ENCODE results near the gene PWWP2A.

Gene PWWP2A

DNA sequence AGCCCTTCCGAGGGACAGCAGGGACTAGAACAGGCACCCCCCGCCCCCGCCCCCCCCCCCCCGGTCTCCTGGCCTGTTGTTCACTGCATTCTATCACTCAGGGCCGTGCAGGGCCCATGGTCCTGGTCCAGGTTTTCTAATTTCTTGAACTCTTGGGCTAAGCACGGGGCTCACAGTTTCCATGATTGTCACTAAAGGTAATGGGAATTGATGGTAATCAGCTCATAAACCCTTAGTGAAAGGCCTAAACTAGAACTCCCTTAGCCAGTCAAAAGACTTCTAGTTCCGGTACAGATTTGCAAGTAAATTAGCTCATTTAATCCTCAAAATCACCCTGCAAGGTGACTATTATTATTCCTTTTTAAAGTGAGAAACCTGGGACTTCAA is 14.7 kb upstream of the PWWP2A start:
- no peak for DNase-seq (ENCODE audit: low read depth in 2 of 2, low spot score in 1 of 2)

DNA sequence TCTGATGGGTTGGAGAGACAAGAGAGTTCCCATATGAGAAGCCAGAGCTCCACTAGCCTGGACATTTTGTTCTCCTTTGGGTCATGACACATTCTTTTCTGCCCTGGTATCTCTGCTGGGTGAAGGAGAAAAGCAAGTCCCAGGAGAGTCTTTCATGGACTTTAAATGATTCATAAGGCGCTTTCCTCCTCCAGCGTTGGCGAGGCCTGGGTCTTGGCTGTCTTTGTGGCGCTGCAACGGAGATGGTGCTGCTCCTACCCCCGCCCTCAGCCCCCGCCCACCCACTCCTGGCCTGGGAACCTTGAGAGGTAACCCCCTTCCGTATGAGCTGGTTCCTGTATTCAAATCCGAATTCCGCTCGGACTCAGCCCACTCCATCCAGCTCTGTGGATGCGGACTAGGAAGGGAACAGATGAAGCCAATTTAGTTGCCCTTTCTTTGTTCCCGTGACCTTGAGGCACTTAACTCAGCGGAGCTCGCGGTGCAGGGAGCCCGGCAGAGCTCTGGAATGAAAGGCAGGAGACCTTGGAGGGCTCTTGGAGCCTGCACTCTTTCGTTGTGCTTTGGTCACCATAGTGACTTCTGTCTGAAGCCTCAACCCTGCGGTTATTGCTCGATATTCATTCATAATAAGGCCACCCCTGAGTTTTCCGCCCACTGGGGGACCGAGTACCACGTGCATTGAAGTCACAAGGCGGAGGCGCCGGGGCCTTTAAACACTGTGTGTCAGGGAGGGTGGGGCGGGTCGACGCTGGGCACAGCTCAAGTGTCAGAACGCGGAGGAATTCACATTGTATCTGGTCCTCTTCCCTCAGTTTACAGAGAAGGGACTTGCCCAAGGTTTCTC is 14.0 kb upstream of the PWWP2A start:
- no peak for DNase-seq (ENCODE audit: low read depth in 2 of 2, low spot score in 1 of 2)

DNA sequence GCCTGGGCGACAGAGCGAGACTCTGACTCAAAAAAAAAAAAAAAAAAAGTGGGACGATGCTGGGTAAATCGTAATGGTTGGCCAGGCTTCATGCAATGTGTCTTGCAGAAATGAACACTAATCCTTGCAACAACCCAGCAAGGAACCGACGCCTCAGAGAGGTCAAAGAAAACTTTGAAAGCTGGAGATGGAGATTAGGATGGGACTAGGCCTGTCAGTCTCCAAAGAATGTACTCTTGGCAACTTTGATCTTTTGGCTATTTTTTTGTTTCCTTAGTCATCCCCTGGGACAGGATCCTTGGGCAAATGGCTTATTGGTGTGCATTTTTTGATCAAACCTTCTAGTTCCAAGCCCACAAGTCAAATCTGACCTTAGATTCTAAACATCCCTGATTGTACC is 10.6 kb upstream of the PWWP2A start:
- no peak for DNase-seq (ENCODE audit: low read depth in 2 of 2, low spot score in 1 of 2)

DNA sequence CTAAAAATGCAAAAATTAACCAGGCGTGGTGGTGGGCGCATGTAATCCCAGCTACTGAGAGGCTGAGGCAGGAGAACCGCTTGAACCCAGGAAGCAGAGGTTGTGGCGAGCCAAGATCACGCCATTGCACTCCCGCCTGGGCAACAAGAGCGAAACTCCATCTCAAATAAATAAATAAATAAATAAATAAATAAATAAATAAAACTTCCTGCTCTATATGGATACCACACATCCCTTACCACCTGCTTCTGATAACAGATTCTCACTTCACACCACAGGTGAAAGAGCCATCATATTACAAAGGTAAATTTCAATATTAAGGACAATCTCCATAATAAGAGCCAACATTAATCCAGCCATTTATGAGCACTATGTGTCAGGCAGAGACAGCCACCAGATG is 9.4 kb upstream of the PWWP2A start:
- no peak for DNase-seq (ENCODE audit: low read depth in 2 of 2, low spot score in 1 of 2)

DNA sequence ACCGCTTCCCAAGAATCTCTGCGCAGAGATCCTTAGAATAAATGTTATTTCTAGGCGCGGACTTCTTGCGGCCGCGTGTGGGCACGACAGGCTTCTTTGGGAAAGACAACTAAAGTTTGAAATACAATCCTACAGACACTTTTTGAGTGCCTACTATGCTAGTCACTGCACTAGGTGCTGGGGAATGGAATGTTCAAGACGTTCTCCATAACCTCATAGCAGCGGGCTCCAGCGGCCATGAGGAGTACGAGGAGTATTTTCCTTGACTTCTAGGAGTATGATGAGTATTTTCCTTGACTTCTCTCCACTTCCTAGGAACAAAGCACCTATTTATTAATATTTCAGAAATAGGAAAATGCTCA is 636 bp upstream of the PWWP2A start:
- DNase-seq (ENCODE audit: low read depth in 2 of 2, low spot score in 1 of 2): no peak

DNA sequence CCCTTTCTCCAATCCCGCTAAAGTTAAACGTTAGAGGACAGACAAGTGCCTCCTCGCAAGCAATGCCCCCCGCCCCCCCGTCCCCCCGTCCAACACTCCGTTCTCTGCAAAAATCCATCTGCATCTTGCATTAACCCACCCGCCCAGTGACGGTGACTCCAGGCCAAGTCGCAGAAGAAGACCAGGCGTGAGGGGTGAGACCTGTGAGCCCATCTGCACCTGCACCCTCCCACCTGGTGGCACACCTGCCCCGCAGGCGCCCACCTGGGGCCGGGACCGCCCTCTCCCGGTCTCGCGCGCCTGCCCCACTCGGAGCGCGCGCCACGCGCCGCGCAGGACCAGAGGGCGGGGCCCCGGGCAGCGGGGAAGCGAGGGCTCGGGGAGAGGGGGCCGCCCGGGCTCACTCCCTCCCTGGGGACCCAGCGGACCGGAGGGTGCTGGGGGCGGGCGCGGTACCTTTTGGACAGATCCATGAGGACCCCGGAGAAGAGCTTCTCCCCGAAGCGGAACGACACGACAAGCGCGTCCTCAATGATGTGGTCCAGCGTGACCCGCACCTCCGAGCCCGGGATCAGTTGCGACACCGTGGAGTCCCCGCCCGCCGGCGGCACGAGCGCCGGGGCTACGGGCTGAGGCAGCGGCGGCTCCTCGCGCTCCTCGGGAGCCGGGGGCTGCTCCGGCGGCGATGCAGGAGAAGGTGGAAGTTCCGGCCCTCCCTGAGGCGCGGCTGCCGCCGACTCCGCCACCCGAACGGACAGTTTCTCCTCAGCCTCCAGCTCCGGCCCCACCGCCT is 705 bp downstream of the PWWP2A start:
- DNase-seq (ENCODE audit: low read depth in 2 of 2, low spot score in 1 of 2): peak; percentile 7 to 26

DNA sequence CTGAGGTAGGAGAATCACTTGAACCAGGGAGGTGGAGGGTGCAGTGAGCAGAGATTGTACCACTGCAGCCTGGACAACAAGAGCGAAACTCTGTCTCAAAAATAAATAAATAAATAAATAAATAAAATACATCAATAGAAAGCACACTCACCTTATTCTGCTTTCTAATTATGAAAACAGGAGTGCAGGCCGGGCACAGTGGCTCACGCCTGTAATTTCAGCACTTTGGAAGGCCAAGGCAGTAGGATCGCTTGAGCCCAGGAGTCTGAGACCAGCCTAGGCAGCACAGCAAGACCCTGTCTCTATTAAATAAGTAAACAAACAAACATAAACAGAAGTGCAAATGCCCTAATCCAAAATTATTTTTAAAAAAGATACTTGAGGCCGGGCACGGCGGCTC is 2.3 kb downstream of the PWWP2A start:
- DNase-seq (ENCODE audit: low read depth in 2 of 2, low spot score in 1 of 2): no peak

DNA sequence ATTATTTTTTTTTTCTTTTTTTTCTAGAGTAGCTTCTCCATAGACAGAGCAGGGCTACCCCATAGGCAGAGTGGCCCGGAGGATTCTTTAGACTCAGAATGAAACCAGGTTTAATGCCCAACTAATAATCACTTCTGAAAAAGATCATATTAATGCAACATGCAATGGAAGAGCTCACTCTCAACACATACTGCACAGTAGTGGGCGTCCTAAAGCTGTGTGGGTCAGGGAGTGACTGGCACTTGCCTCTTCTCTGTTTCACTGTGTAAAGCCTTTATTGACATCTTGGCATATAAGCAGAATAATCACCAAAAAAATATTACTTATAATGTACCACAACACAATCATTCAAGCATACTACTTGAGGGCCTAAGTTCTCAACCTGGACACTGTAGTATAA is 11.1 kb downstream of the PWWP2A start:
- no peak for DNase-seq (ENCODE audit: low read depth in 2 of 2, low spot score in 1 of 2)

DNA sequence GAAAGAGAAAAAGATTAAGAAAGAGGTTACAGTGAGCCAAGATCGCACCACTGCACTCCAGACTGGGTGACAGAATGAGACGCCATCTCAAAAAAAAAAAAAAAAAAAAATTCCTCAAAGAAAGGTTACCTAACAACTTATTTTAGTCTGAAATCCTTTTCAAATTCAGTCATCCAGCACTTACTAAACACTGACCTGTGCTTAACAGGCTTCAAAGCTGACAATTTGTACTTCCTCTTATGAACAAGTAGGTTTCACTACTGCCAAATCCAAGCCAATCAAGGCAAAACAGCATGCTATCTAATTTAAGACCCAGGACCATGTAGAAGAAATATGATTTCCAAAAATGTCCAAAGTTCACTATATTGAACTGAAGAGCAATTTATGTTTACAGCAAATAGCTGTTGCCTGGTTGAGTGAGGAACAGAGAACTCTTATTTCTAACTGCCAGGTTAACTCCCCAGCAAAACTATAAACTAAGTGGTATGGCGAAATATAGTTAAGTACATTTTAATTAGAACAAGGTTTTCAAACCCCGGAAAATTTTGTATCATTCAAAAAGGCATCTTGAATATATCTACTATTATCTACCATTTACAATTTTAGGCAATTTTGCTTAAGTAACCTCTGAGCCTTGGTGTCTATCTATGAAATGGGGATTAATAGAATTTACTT is 13.4 kb downstream of the PWWP2A start:
- DNase-seq (ENCODE audit: low read depth in 2 of 2, low spot score in 1 of 2): no peak

DNA sequence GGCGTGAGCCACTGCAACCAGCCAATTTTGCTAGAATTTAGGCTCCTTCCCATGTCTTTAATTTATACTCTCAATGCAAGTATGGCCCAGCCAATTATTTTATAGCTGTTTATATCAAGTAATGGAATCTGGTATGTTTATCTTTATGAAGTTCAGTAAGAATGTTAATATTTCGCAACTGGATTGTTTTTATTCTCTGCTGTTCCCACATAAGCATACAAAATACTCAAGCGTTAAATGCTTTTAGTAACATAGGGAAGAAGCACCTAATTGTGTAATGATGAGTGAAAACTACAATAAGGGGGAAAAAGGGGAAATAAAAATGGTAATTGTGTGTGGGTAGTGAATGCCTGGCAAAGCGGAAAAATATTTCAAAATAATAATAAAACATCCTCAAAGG is 21.3 kb downstream of the PWWP2A start:
- DNase-seq (ENCODE audit: low read depth in 2 of 2, low spot score in 1 of 2): no peak

DNA sequence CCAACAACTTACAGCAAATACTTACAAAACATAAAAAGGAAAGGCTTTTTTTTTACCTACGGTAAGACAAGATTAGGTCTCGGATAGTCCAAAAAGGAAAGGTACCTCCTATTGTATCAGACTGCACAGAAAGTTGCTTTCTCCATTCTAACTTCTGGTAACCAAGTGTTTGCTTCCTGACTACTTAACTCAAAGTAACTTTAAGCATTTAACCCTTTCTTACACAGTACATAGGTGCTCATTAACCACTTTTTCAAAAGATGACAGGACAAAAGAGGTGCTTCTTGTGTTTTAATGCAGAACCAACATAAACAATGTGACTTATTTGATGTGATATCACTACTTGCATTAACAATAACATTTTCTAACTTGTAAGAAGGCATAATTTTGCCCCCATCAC is 23.1 kb downstream of the PWWP2A start:
- no peak for DNase-seq (ENCODE audit: low read depth in 2 of 2, low spot score in 1 of 2)

DNA sequence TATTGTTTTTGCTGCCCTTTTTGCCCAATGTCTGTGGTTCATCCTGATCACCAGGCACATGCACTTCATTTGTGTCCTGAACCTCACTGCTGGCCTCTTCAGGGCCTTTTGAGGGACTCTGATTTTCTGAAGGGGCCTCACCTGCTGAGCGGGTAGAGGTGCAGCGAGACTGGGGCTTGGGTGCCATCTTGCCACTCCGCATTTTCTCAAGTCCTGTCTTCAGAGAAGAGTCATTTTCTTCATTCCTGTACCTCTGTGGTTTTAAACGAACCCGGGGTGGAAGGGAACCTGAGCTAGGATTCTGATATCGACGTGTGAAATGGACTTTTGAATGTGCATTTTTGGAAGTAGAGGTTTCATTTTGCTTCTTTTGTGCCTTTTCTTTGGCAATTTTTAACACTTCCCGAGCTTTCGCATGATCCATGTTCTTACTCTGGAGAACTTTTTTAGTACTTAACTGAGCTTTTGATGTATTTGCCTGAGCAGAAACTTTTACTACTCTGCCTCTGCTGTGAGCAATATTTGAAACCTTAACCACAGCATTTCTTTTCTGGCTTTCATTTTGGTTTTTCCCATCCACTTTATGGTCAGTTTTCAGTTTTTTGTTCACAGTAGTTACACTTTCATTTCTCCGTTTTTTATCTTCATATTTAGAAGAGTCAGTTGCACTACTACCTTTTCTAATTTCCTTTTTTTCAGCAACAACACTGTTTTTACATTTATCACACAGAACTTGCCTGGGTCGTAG is 26.1 kb downstream of the PWWP2A start:
- no peak for DNase-seq (ENCODE audit: low read depth in 2 of 2, low spot score in 1 of 2)

DNA sequence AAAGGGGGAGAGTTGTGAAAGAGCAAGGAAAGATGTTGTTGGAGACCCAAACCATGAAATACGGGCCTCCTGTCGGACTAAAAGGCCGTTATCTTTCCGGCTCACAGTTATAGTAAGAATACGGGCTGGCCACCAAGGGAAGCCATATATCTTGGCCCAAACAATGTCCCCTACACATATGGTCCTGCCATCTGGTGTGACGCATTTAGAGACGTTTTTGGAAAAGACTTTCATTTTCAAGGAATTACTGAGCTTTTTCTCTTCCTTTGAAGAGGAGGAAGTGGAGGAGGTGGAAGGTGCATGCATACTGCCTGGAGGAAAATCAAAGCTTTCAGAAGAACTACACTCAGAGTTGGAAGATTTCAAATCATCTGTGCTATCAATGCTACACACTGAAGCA is 26.7 kb downstream of the PWWP2A start:
- no peak for DNase-seq (ENCODE audit: low read depth in 2 of 2, low spot score in 1 of 2)

DNA sequence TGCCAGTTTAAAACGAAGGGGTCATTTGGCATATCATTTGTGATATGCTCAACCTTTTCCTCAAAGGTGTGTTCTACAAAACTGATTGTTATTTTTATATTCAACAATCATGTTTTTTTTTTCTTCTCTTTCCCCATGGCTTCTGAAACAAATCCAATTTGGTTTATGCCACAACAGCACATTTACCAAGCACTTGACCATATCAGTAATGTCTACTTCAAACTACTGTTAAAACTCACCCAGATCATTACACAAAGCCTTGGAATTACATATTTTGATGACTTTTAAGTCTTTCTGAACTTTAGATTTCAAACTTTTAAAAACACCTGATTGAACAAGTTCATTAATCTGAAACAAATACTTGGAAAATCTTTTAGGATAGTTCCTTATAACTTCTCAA is 29.2 kb downstream of the PWWP2A start:
- no peak for DNase-seq (ENCODE audit: low read depth in 2 of 2, low spot score in 1 of 2)

DNA sequence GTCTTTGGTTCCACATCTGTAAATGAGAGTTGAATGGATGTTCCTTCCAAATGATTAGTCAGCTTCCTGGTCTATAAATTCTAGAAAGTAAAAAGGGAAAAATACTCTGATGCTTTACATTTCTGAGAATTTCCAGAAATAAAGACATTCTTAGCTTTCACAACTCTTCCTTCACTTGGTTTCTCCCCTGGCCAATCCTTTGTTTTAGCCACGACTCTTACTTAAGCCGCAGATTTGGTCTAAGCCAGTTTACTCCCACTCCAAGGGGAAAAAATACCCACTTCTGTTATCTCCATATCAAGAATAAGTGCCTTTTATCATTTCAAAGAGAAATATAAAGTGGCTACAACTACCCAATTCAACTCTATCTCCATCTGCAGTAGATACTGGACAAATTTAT is 29.7 kb downstream of the PWWP2A start:
- no peak for DNase-seq (ENCODE audit: low read depth in 2 of 2, low spot score in 1 of 2)

DNA sequence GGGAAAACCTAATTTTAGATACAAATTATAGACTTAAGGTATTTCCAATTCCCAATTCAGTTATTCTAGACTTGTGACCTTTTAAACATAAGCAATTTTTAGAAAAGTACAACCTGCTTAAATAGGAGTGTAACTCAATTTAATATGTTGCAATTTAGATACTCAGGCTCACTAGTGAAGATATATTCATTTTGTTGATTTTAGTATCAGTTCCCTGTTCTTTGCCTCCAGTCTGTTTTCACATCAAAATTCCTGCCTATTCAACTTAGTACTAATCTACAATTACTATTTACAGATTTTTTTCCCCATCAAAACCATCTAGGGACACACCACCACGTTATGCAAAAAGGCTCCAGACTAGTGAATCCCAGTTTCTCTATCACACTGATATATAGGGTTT is 30.4 kb downstream of the PWWP2A start:
- no peak for DNase-seq (ENCODE audit: low read depth in 2 of 2, low spot score in 1 of 2)

DNA sequence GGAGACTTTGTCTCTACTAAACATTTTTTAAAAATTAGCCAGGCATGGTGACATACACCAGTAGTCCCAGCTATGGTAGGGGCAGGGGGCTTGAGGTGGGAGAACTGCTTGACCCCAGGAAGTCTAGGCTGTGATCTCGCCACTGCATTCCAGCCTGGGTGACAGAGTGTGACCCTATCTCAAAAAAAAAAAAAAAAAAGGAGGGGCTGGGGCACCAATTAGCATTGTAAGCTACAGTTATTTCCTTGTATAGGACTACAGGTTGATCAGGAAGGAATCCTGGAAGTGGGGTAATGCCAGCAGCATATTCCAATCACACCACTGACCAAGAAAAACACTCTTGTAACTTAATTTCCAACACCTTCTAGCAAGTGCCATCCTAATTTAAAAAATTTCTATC is 32.1 kb downstream of the PWWP2A start:
- DNase-seq (ENCODE audit: low read depth in 2 of 2, low spot score in 1 of 2): no peak

DNA sequence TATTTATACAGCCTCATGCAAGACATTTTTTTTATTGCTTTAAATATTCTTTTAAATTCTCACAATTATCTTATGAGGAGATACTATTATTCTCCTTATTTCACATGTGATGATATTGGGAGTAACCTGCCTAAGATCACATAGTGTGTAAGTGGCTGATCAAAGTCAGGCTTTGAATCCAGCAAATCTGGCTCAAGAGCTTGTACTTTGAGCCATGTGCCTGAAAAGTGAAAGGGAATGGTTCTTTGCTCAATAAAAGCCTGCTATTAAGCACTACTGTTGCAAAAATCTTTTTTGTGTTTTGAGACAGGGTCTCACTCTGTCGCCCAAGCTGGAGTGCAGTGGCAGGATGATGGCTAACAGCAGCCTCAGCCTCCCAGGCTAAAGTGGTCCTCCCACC is 35.1 kb downstream of the PWWP2A start:
- no peak for DNase-seq (ENCODE audit: low read depth in 2 of 2, low spot score in 1 of 2)

DNA sequence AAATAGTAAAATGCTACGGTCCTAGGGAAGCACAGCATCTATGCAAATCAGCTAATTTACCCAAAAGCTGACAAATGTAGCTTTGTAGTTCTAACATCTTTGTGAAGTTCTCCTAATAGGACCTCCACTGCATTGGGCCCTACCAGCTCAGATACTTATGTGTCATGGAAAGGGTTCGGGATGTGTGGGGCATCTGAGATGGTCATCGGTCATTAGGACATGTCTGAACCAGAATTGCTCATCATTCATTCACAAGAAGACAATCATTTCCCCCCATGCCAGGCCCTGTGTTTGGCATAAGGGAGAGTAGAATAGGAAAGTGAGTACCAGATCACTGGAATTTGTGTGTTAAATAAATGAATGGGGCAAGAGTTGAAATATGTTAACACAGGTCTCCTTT is 35.7 kb downstream of the PWWP2A start:
- no peak for DNase-seq (ENCODE audit: low read depth in 2 of 2, low spot score in 1 of 2)

DNA sequence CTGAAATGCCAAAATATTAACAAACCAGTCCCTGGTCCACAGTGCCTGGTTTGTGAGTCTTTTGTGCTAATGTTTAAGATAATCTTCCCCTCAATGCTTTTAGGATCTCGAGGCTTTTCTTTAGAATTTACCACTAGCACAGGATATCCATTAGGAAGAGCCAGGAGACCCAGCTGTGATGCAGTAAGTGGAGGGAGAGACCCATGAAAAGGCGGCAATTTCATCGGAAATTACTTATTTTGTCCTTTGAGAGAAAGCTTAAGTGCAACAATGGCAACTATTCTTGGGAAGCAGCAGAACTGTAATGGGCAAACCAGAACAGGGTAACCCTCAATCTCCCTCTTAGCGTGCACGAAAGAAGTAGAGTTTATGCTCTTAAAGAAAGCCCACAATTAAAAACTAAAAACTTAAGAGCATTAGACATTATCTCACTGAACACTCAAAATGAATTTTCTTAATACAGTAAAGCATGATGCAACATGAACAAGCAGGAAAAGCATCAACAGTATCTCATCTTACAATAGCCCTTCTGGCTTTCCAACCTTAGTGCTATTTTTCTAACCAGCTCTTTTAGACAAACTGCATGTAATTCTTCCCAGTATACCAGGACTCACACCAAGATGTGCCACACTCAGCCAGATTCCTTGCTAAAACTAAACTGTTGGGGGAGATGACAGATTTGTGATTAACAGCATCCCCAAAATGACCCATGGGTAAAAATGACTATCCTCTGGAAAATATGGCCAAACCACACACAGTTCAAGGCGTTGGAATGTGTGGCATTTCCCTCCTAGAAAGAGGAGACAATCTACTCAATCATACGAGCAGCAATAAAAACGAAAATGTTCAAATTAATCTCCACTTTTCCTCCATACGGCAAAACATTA is 36.4 kb downstream of the PWWP2A start:
- no peak for DNase-seq (ENCODE audit: low read depth in 2 of 2, low spot score in 1 of 2)
